Ovary (tissue), 9 donors: ENCODE measurements around the gene UBR4. TPM values are rescaled to one million over a fixed set of nuclear protein-coding genes. Genes with fewer than 3 reads are reported as not detected.

Source experiments
- DNase-seq, 5 donors: peaks; one replicate each; pipeline ENCODE4 v3.0.0-alpha.2; 2019 to 2020
- H3K27ac ChIP-seq, 2 donors: fragments of 200-600 bp; one replicate each; pipeline versions ENCODE4 v1.5.1 to v1.8.0; 2019 to 2022
- H3K27me3 ChIP-seq: fragments of 200-600 bp; one replicate; pipeline ENCODE4 v1.8.0; 2022
- H3K36me3 ChIP-seq: fragments of 200-600 bp; sonication (generic); one replicate; pipeline ENCODE4 v1.5.1; 2019
- H3K4me1 ChIP-seq: one replicate; pipeline ENCODE4 v1.8.1; 2013; ENCODE audit warnings: mild to moderate bottlenecking, moderate library complexity; ENCODE audit not compliant: insufficient read depth
- H3K4me3 ChIP-seq: fragments of 200-600 bp; sonication (generic); one replicate; pipeline ENCODE4 v1.5.1; 2017
- H3K9me3 ChIP-seq, 2 donors: fragments of 200-600 bp in 1 of 2; sonication (generic) in 1 of 2; one replicate each; pipeline versions ENCODE4 v1.5.1 to v1.8.1; 2013 to 2019; ENCODE audit warnings: mild to moderate bottlenecking in 1 of 2, moderate library complexity in 1 of 2
- EP300 ChIP-seq: sonication (generic); formaldehyde crosslinking; IDR thresholded peaks from one replicate; pipeline ENCODE4 v1.6.1; 2017; ENCODE audit warnings: antibody characterized with exemption
- POLR2A ChIP-seq: fragments of 450-650 bp; IDR thresholded peaks from one replicate; pipeline ENCODE4 v1.6.1; 2017; ENCODE audit warnings: antibody characterized with exemption, mild to moderate bottlenecking, moderate library complexity
- WGBS, 3 donors: extraction: QIAGEN DNeasy Blood & Tissue Kit in 1 of 3; methylation state at CpG; one replicate each; pipeline versions ENCODE4 v1.1.5 to v1.1.7; 2013 to 2017; 5-methylcytosine and 5-hydroxymethylcytosine counted together
- intact Hi-C, 4 donors: fragments of 100-400 bp; cut with DNase I; formaldehyde crosslinking; loops; one replicate each; pipeline versions ENCODE4 v1.11.0 to v1.15.1; 2022 to 2023
- polyA plus RNA-seq, 2 donors: library from polyadenylated mRNA; stranded (reverse); fragments of 200-250 nt in 1 of 2; fragments of 350-450 nt in 1 of 2; fragmentation: Illumina TruSeq in 1 of 2; extraction: RNeasy Lipid Tissue Mini Kit (QIAGEN cat#74804) in 1 of 2; gene quantifications; one replicate each; pipeline ENCODE4 v1.2.3, GENCODE V29; 2013 to 2014
- total RNA-seq, 7 donors: library from RNA; depleted of rRNA in 2 of 7; stranded (reverse); fragments of >200 nt in 2 of 7; fragmentation: NEBNext Ultra II Directional in 3 of 7; extraction: Animal tissue kit (Norgen Biotek cat#: 25700) in 3 of 7; gene quantifications; one replicate each; pipeline versions ENCODE4 v1.1.0 to v1.2.4, GENCODE V29; 2016 to 2023
- TF ChIP-seq, protein P1 (sequence below), 3 donors: fragments of 450-650 bp in 2 of 3; fragments of 200-600 bp in 1 of 3; IDR thresholded peaks; one replicate each; pipeline versions ENCODE4 v1.5.1 to v1.8.0; 2016 to 2022; ENCODE audit warnings: antibody characterized with exemption in 3 of 3, mild to moderate bottlenecking in 1 of 3
- donor health status: DM: no; HTN: no; CAD: no; lungs with moderate emphysema.
- donor health status: DM: no; HTN: no; CAD: no.
- donor health status: Bipolar disorder and iron deficiency.
- donor health status: DM: yes; HTN: yes; CAD: no.
- donor health status: DM: no; HTN: no; CAD: no.
- donor health status: DM: yes; HTN: yes; CAD: no.

The UBR4 gene
- total and polyA plus RNA-seq, 9 donors: 78.7 to 139 (median 118) TPM

DNA sequence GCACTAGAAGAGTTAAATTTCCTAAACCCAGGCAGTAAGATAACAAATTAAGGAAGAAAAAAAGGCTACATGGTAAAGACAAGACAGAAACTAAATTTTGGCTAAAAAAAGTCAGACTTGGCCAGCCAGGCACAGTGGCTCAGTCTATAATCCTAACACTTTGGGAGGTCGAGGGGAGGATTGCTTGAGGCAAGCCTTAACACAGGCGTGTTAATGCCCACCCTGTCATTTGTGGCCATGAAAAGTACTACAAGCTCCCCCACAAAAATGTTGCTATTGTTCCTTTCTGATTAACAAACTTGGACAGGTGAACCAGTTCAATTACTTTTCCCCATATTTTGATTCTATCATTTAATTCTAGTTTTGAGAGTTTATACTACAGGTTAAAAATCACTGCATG lies 32.3 kb downstream of the UBR4 start:
- H3K36me3 ChIP-seq: no peaks in the 10 kb centered on the region
- H3K4me1 ChIP-seq: no peaks in the 10 kb centered on the region
- no peak for TF ChIP-seq EP300
- no peak for TF ChIP-seq POLR2A
- TF ChIP-seq, protein P1, sequence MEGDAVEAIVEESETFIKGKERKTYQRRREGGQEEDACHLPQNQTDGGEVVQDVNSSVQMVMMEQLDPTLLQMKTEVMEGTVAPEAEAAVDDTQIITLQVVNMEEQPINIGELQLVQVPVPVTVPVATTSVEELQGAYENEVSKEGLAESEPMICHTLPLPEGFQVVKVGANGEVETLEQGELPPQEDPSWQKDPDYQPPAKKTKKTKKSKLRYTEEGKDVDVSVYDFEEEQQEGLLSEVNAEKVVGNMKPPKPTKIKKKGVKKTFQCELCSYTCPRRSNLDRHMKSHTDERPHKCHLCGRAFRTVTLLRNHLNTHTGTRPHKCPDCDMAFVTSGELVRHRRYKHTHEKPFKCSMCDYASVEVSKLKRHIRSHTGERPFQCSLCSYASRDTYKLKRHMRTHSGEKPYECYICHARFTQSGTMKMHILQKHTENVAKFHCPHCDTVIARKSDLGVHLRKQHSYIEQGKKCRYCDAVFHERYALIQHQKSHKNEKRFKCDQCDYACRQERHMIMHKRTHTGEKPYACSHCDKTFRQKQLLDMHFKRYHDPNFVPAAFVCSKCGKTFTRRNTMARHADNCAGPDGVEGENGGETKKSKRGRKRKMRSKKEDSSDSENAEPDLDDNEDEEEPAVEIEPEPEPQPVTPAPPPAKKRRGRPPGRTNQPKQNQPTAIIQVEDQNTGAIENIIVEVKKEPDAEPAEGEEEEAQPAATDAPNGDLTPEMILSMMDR (IDR thresholded peaks at IDR 0.05): no peak
- no peak overlapping the region for H3K27ac ChIP-seq
- DNase-seq: no peak
- 62 to 67% (median 64%) methylated on average over 2 of the region's 2 CpGs for WGBS, 3 donors
- no peaks in the 10 kb centered on the region for H3K9me3 ChIP-seq
- H3K27me3 ChIP-seq: no peaks in the 10 kb centered on the region
- intact Hi-C loops: no loop called here
- no peak overlapping the region for H3K4me3 ChIP-seq

DNA sequence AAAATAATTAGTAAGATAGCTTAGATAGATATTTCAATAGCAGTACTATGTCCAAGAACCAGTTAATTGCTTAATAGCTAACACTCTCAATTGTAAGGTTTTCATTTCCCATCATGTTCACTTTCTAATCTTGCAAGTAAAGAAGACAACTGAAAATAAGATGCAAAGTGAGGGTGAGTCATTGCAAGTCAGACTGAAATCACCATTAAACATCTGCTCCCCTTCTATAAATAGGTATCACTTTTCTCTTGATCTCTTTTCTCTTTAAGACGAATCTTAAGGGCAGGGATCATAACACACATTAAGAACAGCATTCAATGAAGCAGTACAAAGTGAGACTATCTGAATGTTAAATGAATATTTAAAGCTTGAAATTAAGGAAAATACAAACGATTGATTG lies 40.4 kb downstream of the UBR4 start:
- no peaks in the 10 kb centered on the region for H3K9me3 ChIP-seq
- H3K4me1 ChIP-seq: no peaks in the 10 kb centered on the region
- intact Hi-C loops: no loop called here
- H3K36me3 ChIP-seq: peaks cover 6% of the 10 kb centered on the region
- DNase-seq: no peak
- no peak overlapping the region for H3K4me3 ChIP-seq
- H3K27me3 ChIP-seq: no peaks in the 10 kb centered on the region
- TF ChIP-seq EP300 (no peak), POLR2A (no peak)
- TF ChIP-seq, protein P1 (IDR thresholded peaks at IDR 0.05): no peak
- WGBS, 3 donors: 63 to 74% (median 65%) methylated on average over 2 of the region's 2 CpGs
- no peak overlapping the region for H3K27ac ChIP-seq

DNA sequence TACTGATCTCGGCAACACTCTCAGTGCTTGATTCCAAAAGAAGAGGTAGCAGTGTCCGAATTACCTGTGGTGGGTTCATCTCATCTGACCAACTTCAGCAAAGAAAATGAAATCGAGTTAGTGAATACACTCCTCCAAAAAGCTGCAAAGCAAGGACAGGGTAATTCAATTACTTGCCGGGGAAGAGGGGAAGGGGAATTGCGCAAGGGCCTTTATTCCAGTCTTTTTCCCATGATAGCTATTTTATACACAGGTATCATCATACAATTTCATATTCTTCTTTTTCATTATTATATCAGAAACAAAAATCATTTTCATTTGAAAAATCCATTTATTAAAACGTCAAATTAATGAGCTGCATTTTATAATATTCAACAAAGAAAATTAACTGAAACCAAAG lies 42.9 kb downstream of the UBR4 start:
- Histone ChIP-seq H3K4me3 (no peak overlapping the region), H3K4me1 (no peaks in the 10 kb centered on the region), H3K36me3 (peaks cover 6% of the 10 kb centered on the region), H3K27ac (no peak overlapping the region), H3K9me3 (no peaks in the 10 kb centered on the region), H3K27me3 (no peaks in the 10 kb centered on the region)
- TF ChIP-seq, protein P1 (IDR thresholded peaks at IDR 0.05): no peak
- no peak for TF ChIP-seq EP300
- TF ChIP-seq POLR2A: no peak
- 91 to 95% (median 93%) methylated on average over 6 of the region's 6 CpGs for WGBS, 3 donors
- intact Hi-C loops: no loop called here
- no peak for DNase-seq

DNA sequence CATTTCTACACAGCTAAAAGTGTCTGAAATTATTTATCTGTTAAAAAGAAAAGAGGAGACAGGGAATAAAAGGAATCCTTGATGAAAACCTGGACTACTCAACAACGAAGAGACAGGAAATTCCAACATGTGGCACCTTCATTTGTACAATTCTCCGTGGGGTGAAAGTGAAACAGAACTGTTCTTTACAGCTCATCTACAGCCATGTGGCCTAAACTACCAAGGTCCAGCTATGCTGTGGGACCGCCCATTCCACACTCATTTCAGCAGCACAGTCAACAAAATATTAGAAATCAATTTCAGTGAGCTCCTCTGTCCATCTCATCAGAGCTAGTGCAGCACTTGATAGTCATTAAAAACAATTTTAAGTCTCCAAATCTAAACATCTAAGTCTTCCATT lies 44.0 kb downstream of the UBR4 start:
- H3K4me3 ChIP-seq: no peak overlapping the region
- H3K27ac ChIP-seq: no peak overlapping the region
- H3K9me3 ChIP-seq: no peaks in the 10 kb centered on the region
- H3K4me1 ChIP-seq: no peaks in the 10 kb centered on the region
- no peaks in the 10 kb centered on the region for H3K27me3 ChIP-seq
- 63 to 74% (median 74%) methylated on average over 3 of the region's 3 CpGs for WGBS, 3 donors
- DNase-seq: no peak
- H3K36me3 ChIP-seq: peaks cover 6% of the 10 kb centered on the region
- no peak for TF ChIP-seq EP300
- TF ChIP-seq, protein P1 (IDR thresholded peaks at IDR 0.05): no peak
- no peak for TF ChIP-seq POLR2A
- intact Hi-C loops: no loop called here

DNA sequence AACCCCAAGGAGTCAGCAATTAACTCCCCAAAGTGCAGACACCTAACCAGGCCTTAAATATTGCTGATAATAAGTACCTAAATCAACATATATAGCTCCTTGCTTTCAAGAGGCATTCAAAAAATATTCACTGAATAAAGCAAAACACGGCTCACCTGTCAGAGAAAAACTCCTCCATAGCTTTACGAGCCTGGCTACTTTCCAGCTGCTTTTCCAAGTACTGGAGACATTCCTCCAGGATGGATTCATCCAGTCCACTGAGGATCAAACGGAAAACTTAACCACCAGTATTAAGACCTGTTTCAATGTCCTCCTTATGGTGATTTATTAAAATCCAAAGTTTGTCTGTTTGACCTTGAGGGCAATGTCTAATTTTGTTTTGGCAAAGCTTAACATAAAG lies 44.6 kb downstream of the UBR4 start:
- Histone ChIP-seq H3K27ac (no peak overlapping the region), H3K4me1 (no peaks in the 10 kb centered on the region), H3K9me3 (no peaks in the 10 kb centered on the region), H3K36me3 (peaks cover under 1% of the 10 kb centered on the region), H3K4me3 (no peak overlapping the region), H3K27me3 (no peaks in the 10 kb centered on the region)
- intact Hi-C loops: no loop called here
- DNase-seq: no peak
- TF ChIP-seq POLR2A (no peak), EP300 (no peak)
- TF ChIP-seq, protein P1 (IDR thresholded peaks at IDR 0.05): no peak
- WGBS, 3 donors: 56 to 63% (median 61%) methylated on average over 3 of the region's 3 CpGs
